ENCODE data around the gene ADAMTS12. TPM values are rescaled to one million over a fixed set of nuclear protein-coding genes. Genes with fewer than 3 reads are reported as not detected.

The ADAMTS12 gene
- total RNA-seq, 3 donors from 2014 or later: 4.4 to 17.4 (median 15.0) TPM

DNA sequence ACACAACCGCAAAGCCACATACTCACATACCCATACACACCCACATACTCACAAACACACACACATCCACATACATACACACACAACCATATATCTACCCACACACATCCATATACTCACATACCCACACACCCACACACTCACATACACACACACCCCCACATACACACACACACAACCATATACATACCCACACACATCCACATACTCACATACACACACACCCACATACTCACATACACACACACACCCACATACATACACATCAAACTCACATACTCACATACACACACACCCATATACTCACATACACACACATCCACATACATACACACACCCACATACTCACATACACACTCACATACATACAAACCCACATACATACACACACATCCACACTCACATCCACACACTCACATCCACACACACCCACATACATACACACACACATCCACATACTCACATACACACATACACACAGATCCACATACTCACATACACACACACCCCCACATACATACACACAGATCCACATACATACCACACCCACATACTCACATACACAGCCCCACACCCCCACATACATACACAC is 220.0 kb downstream of the ADAMTS12 start:
- intact Hi-C loops (cut with DNase I; ENCODE audit: low total_unique reads): no loop called here
- H3K9me3 ChIP-seq: no peaks in the 10 kb centered on the region
- no peak overlapping the region for H3K27ac ChIP-seq
- no peaks in the 10 kb centered on the region for H3K4me1 ChIP-seq
- no peaks in the 10 kb centered on the region for H3K27me3 ChIP-seq
- DNase-seq (ENCODE audit: low spot score in 2 of 2): no peak
- H3K36me3 ChIP-seq: no peaks in the 10 kb centered on the region
- H3K4me3 ChIP-seq: no peak overlapping the region
- TF ChIP-seq CTCF (IDR thresholded peaks at IDR 0.05) (no peak), POLR2AphosphoS5 (IDR thresholded peaks at IDR 0.05) (no peak), POLR2A (IDR thresholded peaks at IDR 0.05) (no peak)

GRCh38 chr5:33662722-33663427 is 228.9 kb downstream of the ADAMTS12 start:
- no peaks in the 10 kb centered on the region for H3K36me3 ChIP-seq

GRCh38 chr5:33659526-33660169 is 232.1 kb downstream of the ADAMTS12 start:
- Histone ChIP-seq H3K4me1 (no peaks in the 10 kb centered on the region), H3K27ac (no peak overlapping the region), H3K9me3 (no peaks in the 10 kb centered on the region), H3K36me3 (no peaks in the 10 kb centered on the region), H3K4me3 (no peak overlapping the region), H3K27me3 (no peaks in the 10 kb centered on the region)
- intact Hi-C loops (cut with DNase I; ENCODE audit: low total_unique reads): no loop called here
- TF ChIP-seq POLR2AphosphoS5 (IDR thresholded peaks at IDR 0.05): no peak
- no peak for TF ChIP-seq POLR2A (IDR thresholded peaks at IDR 0.05)
- no peak for TF ChIP-seq CTCF (IDR thresholded peaks at IDR 0.05)
- DNase-seq (ENCODE audit: low spot score in 2 of 2): no peak

More at GRCh38 chr5:33662722-33663427, 228.9 kb downstream of the ADAMTS12 start:
- H3K27ac ChIP-seq: no peak overlapping the region
- no peak overlapping the region for H3K4me3 ChIP-seq
- no peak for TF ChIP-seq CTCF (IDR thresholded peaks at IDR 0.05)
- H3K27me3 ChIP-seq: no peaks in the 10 kb centered on the region
- no peaks in the 10 kb centered on the region for H3K9me3 ChIP-seq
- intact Hi-C loops (cut with DNase I; ENCODE audit: low total_unique reads): no loop called here
- DNase-seq (ENCODE audit: low spot score in 2 of 2): no peak
- H3K4me1 ChIP-seq: no peaks in the 10 kb centered on the region

- Histone ChIP-seq H3K4me3 (no peak overlapping the region), H3K36me3 (no peaks in the 10 kb centered on the region), H3K4me1 (no peaks in the 10 kb centered on the region), H3K9me3 (no peaks in the 10 kb centered on the region), H3K27ac (no peak overlapping the region), H3K27me3 (no peaks in the 10 kb centered on the region)
- DNase-seq (ENCODE audit: low spot score in 2 of 2): no peak
- intact Hi-C loops (cut with DNase I; ENCODE audit: low total_unique reads): no loop called here
- TF ChIP-seq POLR2AphosphoS5 (IDR thresholded peaks at IDR 0.05): no peak
- TF ChIP-seq CTCF (IDR thresholded peaks at IDR 0.05): no peak
- no peak for TF ChIP-seq POLR2A (IDR thresholded peaks at IDR 0.05)
Observed at GRCh38 chr5:33657804-33658440, 233.9 kb downstream of the ADAMTS12 start.

DNA sequence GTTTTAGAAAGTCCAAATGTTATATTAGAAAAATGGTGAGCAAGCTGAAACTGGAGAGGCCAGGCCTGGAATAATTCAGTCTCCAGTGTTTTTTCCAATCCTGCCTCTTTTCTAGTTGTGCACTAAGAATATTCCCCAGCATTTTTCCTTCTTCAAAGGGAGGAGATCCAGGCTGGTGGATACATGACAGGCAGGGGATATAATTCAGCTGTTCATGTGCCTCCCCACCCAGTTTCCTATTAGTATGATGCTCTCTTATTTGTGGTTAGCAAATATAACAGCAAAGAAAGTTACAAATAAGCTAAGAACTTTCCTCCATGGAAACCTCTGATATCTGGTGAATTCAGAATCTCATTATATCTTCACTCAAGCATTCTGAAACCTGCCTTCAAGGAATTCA is 234.6 kb downstream of the ADAMTS12 start:
- intact Hi-C loops (cut with DNase I; ENCODE audit: low total_unique reads): no loop called here
- TF ChIP-seq POLR2A (IDR thresholded peaks at IDR 0.05) (no peak), CTCF (IDR thresholded peaks at IDR 0.05) (no peak), POLR2AphosphoS5 (IDR thresholded peaks at IDR 0.05) (no peak)
- DNase-seq (ENCODE audit: low spot score in 2 of 2): no peak

More for the DNA sequence above, 234.6 kb downstream of the ADAMTS12 start:
- Histone ChIP-seq H3K9me3 (no peaks in the 10 kb centered on the region), H3K4me3 (no peak overlapping the region), H3K27ac (no peak overlapping the region), H3K36me3 (no peaks in the 10 kb centered on the region), H3K4me1 (no peaks in the 10 kb centered on the region), H3K27me3 (no peaks in the 10 kb centered on the region)
